ENCODE data around the gene ING5. TPM values are rescaled to one million over a fixed set of nuclear protein-coding genes. Genes with fewer than 3 reads are reported as not detected.

ING5 gene
- total RNA-seq (2014; rRNA removed; shearing (Covaris generic)) (73.7 and 90.9 TPM in 2 replicates), total RNA-seq (2022) (65.4 and 69.1 TPM in 2 replicates), Bru-seq, nascent RNA (percentile 72 among the genes with signal in this experiment), BruChase-seq, experiment 1, labeled RNA remaining after a 6-hour chase (percentile 89 among the genes with signal in this experiment), BruChase-seq, experiment 2, labeled RNA remaining after a 2-hour chase (percentile 88 among the genes with signal in this experiment)
- long read RNA-seq, full-length matches to known transcripts, result 12 of 53 reads
- long read RNA-seq, partial matches to known transcripts, result 14 of 53 reads
- long read RNA-seq, other reads (novel, unspliced or antisense), result 27 of 53 reads

GRCh38 chr2:241701399-241702154 is at the start of gene ING5:
TSS of gene ING5 (plus strand) at chr2:241702039. CDS start at chr2:241702066, 27 bp downstream.
- H3K4me1 ChIP-seq (ENCODE audit: insufficient read depth, low read length, poor library complexity, severe bottlenecking), result peaks cover 23% of the 10 kb centered on the region
- intact Hi-C loops (cut with micrococcal nuclease; ENCODE audit: unreplicated experiment), result loop anchor here (1.0 to 5.0 kb wide), 5 partner anchors 15 to 1139 kb away; partner anchors contain the start of genes D2HGDH, DTYMK, DUSP28 and HDLBP
- H3K79me2 ChIP-seq (ENCODE audit: insufficient read depth, low read depth, low read length), result peaks cover 20% of the 10 kb centered on the region
- BruUV-seq (replicated peaks), result TSS peak; percentile 88
- ChIA-PET POLR2A (interaction anchor here (0.6 to 6.7 kb wide), 3 partner anchors 14 to 306 kb away, joined by 3 to 46 read pairs (median 5); partner anchors contain the start of gene DTYMK), CTCF (ENCODE audit: unreplicated experiment) (interaction anchor here (0.6 kb wide), 2 partner anchors 9 to 12 kb away, joined by 5 to 6 read pairs; no protein-coding TSS in a partner anchor)
- peak within 1 kb of the TSS; percentile 94 for H3K4me3 ChIP-seq (ENCODE audit: low read depth, low read length, poor library complexity, severe bottlenecking)
- peaks cover 8% of the 10 kb centered on the region for H3K9me3 ChIP-seq (ENCODE audit: low read length)
- H3K36me3 ChIP-seq (ENCODE audit: insufficient read depth, low read length), result peaks cover 30% of the 10 kb centered on the region
- no peak within 1 kb of the TSS for H2AFZ ChIP-seq (ENCODE audit: low read length)
- peak within 1 kb of the TSS; percentile 92 for H3K27ac ChIP-seq (ENCODE audit: low read depth, low read length, poor library complexity, severe bottlenecking)
- H3K4me2 ChIP-seq (ENCODE audit: low read length), result peak within 1 kb of the TSS; percentile 99
- TF ChIP-seq CTCF (conservative IDR thresholded peaks at IDR 0.05; ENCODE audit: low read length) (no peak), EZH2phosphoT487 (IDR thresholded peaks at IDR 0.05; ENCODE audit: borderline replicate concordance, low read depth, low read length) (no peak)
- no peaks in the 10 kb centered on the region for H3K9me2 ChIP-seq (ENCODE audit: insufficient read depth, low read length)
- H4K20me1 ChIP-seq (ENCODE audit: insufficient read depth, low read length), result peaks cover 5% of the 10 kb centered on the region; the same call in 1 of the 2 replicates
- DNase-seq (ENCODE audit: low spot score), result peak; percentile 96

- BruUV-seq (replicated peaks), result no TSS peak
- no peak overlapping the region for H3K27ac ChIP-seq (ENCODE audit: low read depth, low read length, poor library complexity, severe bottlenecking)
- POLR2A ChIA-PET, result no interaction called here
- TF ChIP-seq CTCF (conservative IDR thresholded peaks at IDR 0.05; ENCODE audit: low read length), result no peak
- TF ChIP-seq EZH2phosphoT487 (IDR thresholded peaks at IDR 0.05; ENCODE audit: borderline replicate concordance, low read depth, low read length), result no peak
- no peak overlapping the region for H2AFZ ChIP-seq (ENCODE audit: low read length)
- CTCF ChIA-PET (ENCODE audit: unreplicated experiment), result no interaction called here
- no peaks in the 10 kb centered on the region for H3K9me2 ChIP-seq (ENCODE audit: insufficient read depth, low read length)
- peaks cover 60% of the 10 kb centered on the region for H3K36me3 ChIP-seq (ENCODE audit: insufficient read depth, low read length)
- intact Hi-C loops (cut with micrococcal nuclease; ENCODE audit: unreplicated experiment), result no loop called here
- H3K4me1 ChIP-seq (ENCODE audit: insufficient read depth, low read length, poor library complexity, severe bottlenecking), result no peaks in the 10 kb centered on the region
- DNase-seq (ENCODE audit: low spot score), result no peak
- no peak overlapping the region for H3K4me2 ChIP-seq (ENCODE audit: low read length)
- peaks cover 22% of the 10 kb centered on the region; the same call in 1 of the 2 replicates for H3K79me2 ChIP-seq (ENCODE audit: insufficient read depth, low read depth, low read length)
- no peak overlapping the region for H3K4me3 ChIP-seq (ENCODE audit: low read depth, low read length, poor library complexity, severe bottlenecking)
- H4K20me1 ChIP-seq (ENCODE audit: insufficient read depth, low read length), result no peaks in the 10 kb centered on the region
- H3K9me3 ChIP-seq (ENCODE audit: low read length), result no peaks in the 10 kb centered on the region
These were observed 49.7 kb upstream of the ING5 start for GRCh38 chr2:241652142-241652541.

Measured in OCI-LY7 (cell line).